ENCODE results near the gene TSPAN8. TPM values are rescaled to one million over a fixed set of nuclear protein-coding genes. Genes with fewer than 3 reads are reported as not detected.
"Not testable (repeated sequence)": the region's sequence is repeated elsewhere in the genome, so short reads cannot be mapped to it uniquely, and the experiment has no call there.

The TSPAN8 gene
- total and polyA plus RNA-seq, 2 donors from 2014 or later: 61.2 to 77.3 TPM

- intact Hi-C loops (cut with DNase I): no loop called here
- H3K36me3 ChIP-seq (ENCODE audit: control insufficient read depth in 2 of 3, insufficient read depth in 3 of 3, low read length in 3 of 3): no peaks in the 10 kb centered on the region
- no peak overlapping the region for H3K4me3 ChIP-seq (ENCODE audit: low read length in 3 of 3)
- H3K4me1 ChIP-seq (ENCODE audit: control insufficient read depth in 2 of 3, insufficient read depth in 2 of 3, low read depth in 1 of 3, low read length in 3 of 3): peaks cover 0 to 1% (median 0%) of the 10 kb centered on the region in 3 donors
- no peaks in the 10 kb centered on the region for H3K9me3 ChIP-seq (ENCODE audit: control insufficient read depth in 2 of 3, insufficient read depth in 1 of 3, low read length in 3 of 3)
- FAIRE-seq (no peak), DNase-seq (no peak)
- TF ChIP-seq CTCF (IDR thresholded peaks at IDR 0.05; ENCODE audit: borderline replicate concordance, extremely low read depth, insufficient read depth): no peak
- no peaks in the 10 kb centered on the region for H3K27me3 ChIP-seq (ENCODE audit: control insufficient read depth, insufficient read depth, low read length)
- H3K27ac ChIP-seq (ENCODE audit: low read depth in 2 of 2, low read length in 2 of 2): no peak overlapping the region
- H3K9ac ChIP-seq (ENCODE audit: low read length in 3 of 3): no peak overlapping the region
Observed at GRCh38 chr12:71169286-71169685, 11.5 kb upstream of the TSPAN8 start.

- H3K36me3 ChIP-seq (ENCODE audit: control insufficient read depth in 2 of 3, insufficient read depth in 3 of 3, low read length in 3 of 3): no peaks in the 10 kb centered on the region
- no peaks in the 10 kb centered on the region for H3K9me3 ChIP-seq (ENCODE audit: control insufficient read depth in 2 of 3, insufficient read depth in 1 of 3, low read length in 3 of 3)
- DNase-seq (no peak), FAIRE-seq (no peak)
- intact Hi-C loops (cut with DNase I): no loop called here
- TF ChIP-seq CTCF (IDR thresholded peaks at IDR 0.05; ENCODE audit: borderline replicate concordance, extremely low read depth, insufficient read depth): no peak
- no peak overlapping the region for H3K4me3 ChIP-seq (ENCODE audit: low read length in 3 of 3)
- H3K27me3 ChIP-seq (ENCODE audit: control insufficient read depth, insufficient read depth, low read length): no peaks in the 10 kb centered on the region
- no peak overlapping the region for H3K9ac ChIP-seq (ENCODE audit: low read length in 3 of 3)
- H3K4me1 ChIP-seq (ENCODE audit: control insufficient read depth in 2 of 3, insufficient read depth in 2 of 3, low read depth in 1 of 3, low read length in 3 of 3): peaks cover 0 to 10% (median 0%) of the 10 kb centered on the region in 3 donors
- no peak overlapping the region for H3K27ac ChIP-seq (ENCODE audit: low read depth in 2 of 2, low read length in 2 of 2)
Observed at GRCh38 chr12:71166862-71167496, 9.2 kb upstream of the TSPAN8 start.

- Histone ChIP-seq H3K4me1 (ENCODE audit: control insufficient read depth in 2 of 3, insufficient read depth in 2 of 3, low read depth in 1 of 3, low read length in 3 of 3) (peaks cover 0 to 10% (median 0%) of the 10 kb centered on the region in 3 donors), H3K36me3 (ENCODE audit: control insufficient read depth in 2 of 3, insufficient read depth in 3 of 3, low read length in 3 of 3) (no peaks in the 10 kb centered on the region), H3K9me3 (ENCODE audit: control insufficient read depth in 2 of 3, insufficient read depth in 1 of 3, low read length in 3 of 3) (no peaks in the 10 kb centered on the region), H3K27me3 (ENCODE audit: control insufficient read depth, insufficient read depth, low read length) (no peaks in the 10 kb centered on the region), H3K9ac (ENCODE audit: low read length in 3 of 3) (no peak overlapping the region), H3K4me3 (ENCODE audit: low read length in 3 of 3) (no peak overlapping the region), H3K27ac (ENCODE audit: low read depth in 2 of 2, low read length in 2 of 2) (no peak overlapping the region)
- no peak for TF ChIP-seq CTCF (IDR thresholded peaks at IDR 0.05; ENCODE audit: borderline replicate concordance, extremely low read depth, insufficient read depth)
- DNase-seq: peak in 1 of 5 donors; percentile 73
- FAIRE-seq: no peak
- intact Hi-C loops (cut with DNase I): no loop called here
Observed at GRCh38 chr12:71166280-71166679, 8.5 kb upstream of the TSPAN8 start.

- H3K36me3 ChIP-seq (ENCODE audit: control insufficient read depth in 2 of 3, insufficient read depth in 3 of 3, low read length in 3 of 3); intact Hi-C loops (cut with DNase I); H3K9ac ChIP-seq (ENCODE audit: low read length in 3 of 3); FAIRE-seq; H3K4me1 ChIP-seq (ENCODE audit: control insufficient read depth in 2 of 3, insufficient read depth in 2 of 3, low read depth in 1 of 3, low read length in 3 of 3); H3K27me3 ChIP-seq (ENCODE audit: control insufficient read depth, insufficient read depth, low read length); DNase-seq; H3K4me3 ChIP-seq (ENCODE audit: low read length in 3 of 3); H3K9me3 ChIP-seq (ENCODE audit: control insufficient read depth in 2 of 3, insufficient read depth in 1 of 3, low read length in 3 of 3); H3K27ac ChIP-seq (ENCODE audit: low read depth in 2 of 2, low read length in 2 of 2): not testable (repeated sequence)
Observed at GRCh38 chr12:71165780-71166179, 8.0 kb upstream of the TSPAN8 start.
